ENCODE results near the gene CADPS.
"Not testable (repeated sequence)": the region's sequence is repeated elsewhere in the genome, so short reads cannot be mapped to it uniquely, and the experiment has no call there.

CADPS gene

DNA sequence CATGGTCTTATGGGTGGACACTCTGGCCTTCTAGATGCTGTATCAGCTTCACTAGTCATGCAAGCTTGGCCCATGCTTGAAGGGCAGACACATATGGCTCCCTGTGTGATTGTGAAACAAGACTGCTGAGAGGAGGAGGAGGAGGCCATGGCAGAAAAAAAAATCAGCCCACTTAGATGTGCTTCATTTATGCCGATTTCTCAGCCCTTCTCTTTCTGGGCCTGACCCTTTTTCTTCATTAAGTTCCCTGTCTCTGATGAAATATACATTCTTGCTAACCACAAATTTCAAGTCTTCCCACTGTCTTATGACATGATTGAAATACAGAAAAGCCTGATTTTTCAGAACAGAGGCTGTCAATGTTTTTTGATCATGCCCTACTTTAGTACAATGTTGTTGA, 288.9 kb downstream of the CADPS start:
- no peak for DNase-seq

DNA sequence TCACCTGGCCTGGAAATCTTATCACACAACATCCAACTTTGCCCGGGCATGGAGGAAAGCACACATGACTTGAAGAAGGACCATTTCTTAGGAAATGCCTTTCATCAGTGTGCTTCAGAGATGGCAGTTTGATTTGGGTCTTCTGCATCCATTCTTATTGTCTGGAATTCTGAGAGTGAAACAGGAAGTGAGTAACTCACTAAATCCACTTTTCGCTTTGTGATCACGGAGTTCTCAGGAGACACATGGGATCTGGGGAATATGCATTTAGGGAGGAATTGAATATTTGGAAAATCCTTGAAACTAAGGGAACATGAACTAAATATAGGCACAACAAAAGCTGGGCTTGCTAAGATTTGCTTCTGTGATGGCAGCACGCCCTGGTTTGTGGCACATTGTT, 289.4 kb downstream of the CADPS start:
- no peak for DNase-seq

DNA sequence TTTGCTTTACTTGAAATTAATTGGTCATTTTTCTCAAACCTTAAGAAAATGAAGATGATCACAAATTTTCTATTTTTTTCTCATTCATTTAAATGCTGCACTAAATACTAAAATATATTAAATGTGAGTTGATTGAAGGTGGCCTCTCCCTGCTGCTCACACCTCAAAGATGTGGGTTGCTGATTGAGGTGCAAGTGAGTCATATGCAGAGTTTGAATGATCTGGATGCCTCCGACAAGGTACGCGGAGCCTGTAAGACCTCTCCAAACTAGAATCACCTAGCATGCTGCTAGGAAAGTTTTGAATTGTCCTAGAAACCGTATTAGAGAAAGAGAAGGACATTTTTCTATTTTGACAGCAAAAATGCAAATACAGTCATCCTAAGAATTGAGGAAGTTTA, 290.6 kb downstream of the CADPS start:
- no peak for DNase-seq

GRCh38 chr3:62582495-62583172, 292.6 kb downstream of the CADPS start:
- DNase-seq = no peak

DNA sequence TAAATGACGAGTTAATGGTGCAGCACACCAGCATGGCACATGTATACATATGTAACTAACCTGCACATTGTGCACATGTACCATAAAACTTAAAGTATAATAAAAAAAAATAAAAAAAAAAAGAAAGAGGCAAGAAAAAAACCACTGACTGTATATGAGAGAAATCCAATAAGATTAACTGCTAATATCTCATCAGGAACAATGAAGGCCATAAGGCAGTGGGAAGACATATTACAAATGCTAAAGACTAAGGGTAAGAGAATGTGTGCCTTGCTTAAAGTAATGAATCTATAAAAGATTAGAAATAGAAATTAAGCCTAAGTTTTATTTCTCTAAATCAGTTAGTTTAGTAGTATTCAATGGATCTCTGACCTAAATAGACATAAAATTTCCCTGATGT, 294.7 kb downstream of the CADPS start:
- not testable (repeated sequence) for DNase-seq

GRCh38 chr3:62577153-62577552, 298.1 kb downstream of the CADPS start:
- DNase-seq = no peak

DNA sequence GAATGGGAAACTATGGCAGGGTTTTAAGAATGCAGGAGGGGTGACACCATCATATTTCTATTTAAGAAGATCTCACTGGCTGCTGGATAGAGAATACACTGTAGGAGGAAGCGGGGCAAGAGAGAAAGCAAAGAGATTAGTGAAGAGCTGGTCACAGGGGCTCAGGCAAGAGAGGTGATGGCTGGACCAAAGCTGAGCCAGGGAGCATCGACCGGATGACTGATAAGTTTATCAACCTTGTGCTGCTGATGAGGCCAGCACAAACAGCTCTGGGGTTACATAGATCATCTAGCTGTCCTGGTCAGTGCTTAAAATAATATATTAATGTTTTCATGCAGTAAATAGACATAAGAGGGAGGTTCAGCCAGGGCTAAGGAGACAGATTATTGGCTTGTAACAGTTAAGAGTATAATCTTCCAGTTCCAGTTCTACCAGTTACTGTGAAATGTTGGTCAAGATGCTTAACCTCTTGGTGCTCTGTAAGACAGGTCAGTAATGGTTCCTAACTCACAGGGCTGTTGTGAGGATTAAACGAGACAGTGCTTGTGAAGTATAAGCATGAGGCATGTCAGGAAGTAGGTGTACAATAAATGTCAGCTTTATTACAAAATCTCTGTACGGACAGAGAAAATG, 300.8 kb downstream of the CADPS start:
- no peak for DNase-seq

DNA sequence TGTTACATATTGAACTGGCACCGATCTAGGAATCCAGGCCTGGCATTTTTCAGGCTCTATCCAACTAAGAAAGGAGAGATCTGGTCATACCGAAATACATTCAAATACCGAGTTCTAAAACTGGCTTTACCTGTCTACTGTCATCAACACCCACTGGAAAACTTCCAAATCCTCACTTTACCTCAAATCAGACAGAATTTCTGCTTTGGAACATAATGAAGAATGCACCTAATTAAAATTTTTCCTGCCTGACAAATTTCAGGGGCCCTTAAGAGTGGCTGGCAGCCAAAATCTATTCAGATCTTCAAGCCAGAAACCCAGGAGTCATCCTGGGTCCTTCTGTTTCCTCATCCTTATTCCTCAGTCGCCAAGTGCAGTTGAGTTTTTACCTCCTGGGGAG, 303.3 kb downstream of the CADPS start:
- no peak for DNase-seq

DNA sequence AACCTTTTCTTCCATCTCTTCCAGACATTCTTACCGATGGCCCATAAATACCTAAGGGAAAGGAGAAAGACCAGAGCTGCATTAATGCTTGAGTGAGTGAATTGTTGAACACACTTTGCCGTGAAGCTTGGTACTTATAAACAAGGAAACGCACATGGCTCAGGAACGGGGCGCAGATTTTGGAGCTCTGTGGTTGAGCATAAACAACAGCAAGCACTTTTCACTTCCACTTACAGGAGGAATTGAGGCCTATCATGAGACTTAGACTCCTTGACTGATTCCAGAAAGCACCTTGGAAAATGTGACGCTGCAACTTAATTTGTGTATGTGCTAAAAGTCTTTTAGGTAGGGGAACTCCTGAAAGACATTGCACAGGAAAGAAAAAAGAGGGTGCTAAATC, 304.3 kb downstream of the CADPS start:
- DNase-seq = no peak

DNA sequence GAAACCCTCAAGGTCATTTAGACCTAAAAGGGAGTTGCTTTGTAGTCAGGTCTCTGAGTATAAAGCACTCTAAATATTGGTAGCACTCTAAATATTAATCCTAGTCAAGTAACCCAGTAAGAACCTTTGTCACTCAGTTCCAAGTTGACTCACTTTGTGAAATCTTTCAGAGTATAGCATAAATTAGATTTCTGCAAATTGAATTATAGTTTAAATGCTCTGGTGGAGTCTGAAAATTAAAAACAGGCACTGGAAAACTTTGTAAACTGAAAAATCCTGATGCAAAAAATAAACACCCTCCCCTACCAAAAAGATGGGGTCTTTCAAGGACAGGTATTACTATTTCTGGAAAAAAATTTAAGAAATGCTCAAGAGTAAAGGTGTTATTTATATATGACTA, 305.6 kb downstream of the CADPS start:
- DNase-seq = no peak

GRCh38 chr3:62567097-62568021, 307.9 kb downstream of the CADPS start:
- DNase-seq = no peak

GRCh38 chr3:62566022-62566557, 309.1 kb downstream of the CADPS start:
- DNase-seq = no peak

DNA sequence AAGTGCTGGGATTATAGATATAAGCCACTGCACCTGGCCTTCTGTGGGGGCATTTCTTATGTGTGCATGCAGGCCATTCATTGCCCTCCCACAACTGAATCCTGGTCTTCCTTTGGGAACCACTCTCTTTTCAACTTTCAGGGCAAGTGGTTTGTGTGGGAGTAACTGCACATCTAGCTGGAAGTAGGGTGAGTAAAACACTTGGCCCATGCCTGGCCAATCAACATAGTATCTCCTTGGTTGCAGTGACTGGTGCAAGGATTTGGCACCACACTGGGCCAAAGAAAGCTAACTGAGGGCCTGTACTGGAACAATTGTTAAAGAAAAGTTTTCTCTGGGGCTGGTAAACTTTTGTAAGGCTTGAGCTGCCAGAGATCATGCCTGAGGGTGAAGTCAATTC, 312.6 kb downstream of the CADPS start:
- no peak for DNase-seq

GRCh38 chr3:62562017-62562416, 313.2 kb downstream of the CADPS start:
- no peak for DNase-seq

GRCh38 chr3:62559831-62560445, 315.3 kb downstream of the CADPS start:
- no peak for DNase-seq

DNA sequence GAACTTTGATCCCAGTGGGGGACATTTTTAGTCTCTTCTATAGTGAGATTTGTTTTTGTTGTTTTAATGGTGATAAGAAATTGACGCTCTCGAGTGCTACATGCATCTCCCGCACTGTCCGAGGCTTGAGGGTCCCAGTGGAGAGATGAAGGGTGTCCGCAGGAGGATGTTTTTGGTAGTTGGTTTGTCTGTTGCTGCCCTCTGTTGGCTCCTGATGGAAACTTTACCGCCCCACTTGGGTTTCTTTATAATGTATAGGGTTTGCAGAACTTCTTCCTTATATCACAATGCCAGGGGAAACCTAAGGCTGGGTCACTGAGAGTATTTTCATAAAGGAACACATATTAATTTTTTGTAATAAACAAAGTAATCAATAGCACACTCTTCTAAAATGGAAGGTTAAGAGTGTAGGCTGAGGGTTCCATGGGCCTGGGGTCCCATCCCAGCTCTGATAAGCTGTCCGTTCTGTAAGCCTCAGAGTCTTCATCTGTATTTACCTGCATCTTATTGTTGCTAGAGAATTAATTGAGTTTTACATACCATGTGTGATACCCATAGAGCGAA, 316.6 kb downstream of the CADPS start:
- peak in 1 of 2 experiments; percentile 6 for DNase-seq

- DNase-seq = no peak
Measured at GRCh38 chr3:62557983-62558382, 317.2 kb downstream of the CADPS start.

GRCh38 chr3:62557450-62557849, 317.8 kb downstream of the CADPS start:
- DNase-seq = no peak

GRCh38 chr3:62556121-62556815, 318.9 kb downstream of the CADPS start:
- no peak for DNase-seq

- no peak for DNase-seq
Measured at GRCh38 chr3:62554264-62554799, 320.9 kb downstream of the CADPS start.

DNA sequence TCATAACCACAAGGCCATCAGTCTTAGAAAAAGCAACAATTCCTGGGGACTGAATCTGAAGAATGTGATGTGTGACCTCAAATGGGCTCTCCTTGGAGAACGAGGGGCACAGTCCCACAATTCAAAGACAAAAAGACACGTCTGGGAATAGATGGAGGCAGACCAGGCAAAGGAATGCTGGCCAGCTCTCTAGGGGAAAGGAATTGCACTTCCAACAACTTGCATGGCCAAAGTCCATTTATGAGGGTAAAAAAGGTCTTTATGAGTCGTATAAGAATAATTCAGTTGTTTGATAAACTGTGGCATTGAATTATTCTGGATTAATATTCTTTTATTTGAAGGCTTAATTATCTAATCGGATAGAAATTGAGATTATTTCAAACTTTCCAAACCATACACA, 321.4 kb downstream of the CADPS start:
- DNase-seq = no peak

DNA sequence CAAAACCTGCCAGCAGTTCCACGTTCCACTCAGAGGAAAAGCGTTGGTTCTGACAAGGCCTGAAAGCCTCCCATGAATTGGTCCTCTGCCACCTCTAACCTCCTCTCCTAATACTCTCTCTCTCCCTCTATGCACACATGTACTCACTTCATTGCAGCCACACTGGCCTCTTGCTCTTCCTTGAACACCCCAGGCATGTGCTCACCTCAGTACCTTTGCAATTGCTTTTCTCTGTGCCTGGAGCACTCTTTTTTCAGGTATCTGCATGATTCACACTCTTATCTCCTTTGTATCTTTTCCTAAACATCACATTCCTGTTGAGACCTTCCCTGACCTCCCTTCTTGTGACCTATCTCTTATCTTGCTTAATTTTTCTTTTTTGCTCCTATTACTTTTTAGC, 323.7 kb downstream of the CADPS start:
- DNase-seq = no peak
